Breast epithelium (tissue), 4 donors: ENCODE measurements around the gene PRKCG. TPM values are rescaled to one million over a fixed set of nuclear protein-coding genes. Genes with fewer than 3 reads are reported as not detected.
A peak's percentile ranks its signal among the peaks of the same experiment; 100 is the strongest.

Experiments used
- DNase-seq, 2 donors: peaks; one replicate each; pipeline ENCODE4 v3.0.0-alpha.2; 2019; ENCODE audit warnings: low spot score in 2 of 2
- H3K27ac ChIP-seq, 2 donors: fragments of 200-600 bp; sonication (generic) in 1 of 2; one replicate each; pipeline ENCODE4 v1.5.1; 2016 to 2019; ENCODE audit warnings: mild to moderate bottlenecking in 1 of 2
- H3K27me3 ChIP-seq, 2 donors: fragments of 200-600 bp; sonication (generic) in 1 of 2; one replicate each; pipeline versions ENCODE4 v1.5.1 to v1.6.0; 2017 to 2019; ENCODE audit warnings: control low read depth in 1 of 2, mild to moderate bottlenecking in 1 of 2
- H3K36me3 ChIP-seq: fragments of 200-600 bp; one replicate; pipeline ENCODE4 v1.5.1; 2019
- H3K4me1 ChIP-seq, 2 donors: fragments of 200-600 bp; sonication (generic); one replicate each; pipeline ENCODE4 v1.5.1; 2016 to 2019; ENCODE audit warnings: control low read depth in 1 of 2
- H3K4me3 ChIP-seq, 3 donors: fragments of 200-600 bp; sonication (generic); 1 replicate in 2 of 3; 2 replicates in 1 of 3; pipeline ENCODE4 v1.5.1; 2016 to 2019; ENCODE audit warnings: mild to moderate bottlenecking in 3 of 3, moderate library complexity in 2 of 3
- H3K9me3 ChIP-seq, 2 donors: fragments of 200-600 bp; sonication (generic) in 1 of 2; one replicate each; pipeline ENCODE4 v1.5.1; 2016 to 2019; ENCODE audit warnings: control low read depth in 1 of 2
- CTCF ChIP-seq, 3 donors: fragments of 450-650 bp; IDR thresholded peaks; one replicate each; pipeline ENCODE4 v1.5.1; 2016 to 2017; ENCODE audit warnings: antibody characterized with exemption in 3 of 3, mild to moderate bottlenecking in 3 of 3, moderate library complexity in 3 of 3
- POLR2A ChIP-seq: fragments of 450-650 bp; IDR thresholded peaks from one replicate; pipeline ENCODE4 v1.6.1; 2016; ENCODE audit warnings: antibody characterized with exemption, mild to moderate bottlenecking, moderate library complexity
- POLR2AphosphoS5 ChIP-seq, 3 donors: sonication (generic); formaldehyde crosslinking; IDR thresholded peaks; one replicate each; pipeline ENCODE4 v1.6.1; 2017; ENCODE audit warnings: antibody characterized with exemption in 3 of 3
- intact Hi-C: fragments of 100-400 bp; cut with DNase I; formaldehyde crosslinking; loops from one replicate; pipeline ENCODE4 v1.15.1; 2023; ENCODE audit warnings: low total_unique reads
- total RNA-seq, 3 donors: library from RNA; depleted of rRNA; stranded (reverse); fragments of >200 nt; gene quantifications; one replicate each; pipeline ENCODE4 v1.1.0, GENCODE V29; 2016

Gene PRKCG
- total RNA-seq, 3 donors from 2014 or later: not detected

DNA sequence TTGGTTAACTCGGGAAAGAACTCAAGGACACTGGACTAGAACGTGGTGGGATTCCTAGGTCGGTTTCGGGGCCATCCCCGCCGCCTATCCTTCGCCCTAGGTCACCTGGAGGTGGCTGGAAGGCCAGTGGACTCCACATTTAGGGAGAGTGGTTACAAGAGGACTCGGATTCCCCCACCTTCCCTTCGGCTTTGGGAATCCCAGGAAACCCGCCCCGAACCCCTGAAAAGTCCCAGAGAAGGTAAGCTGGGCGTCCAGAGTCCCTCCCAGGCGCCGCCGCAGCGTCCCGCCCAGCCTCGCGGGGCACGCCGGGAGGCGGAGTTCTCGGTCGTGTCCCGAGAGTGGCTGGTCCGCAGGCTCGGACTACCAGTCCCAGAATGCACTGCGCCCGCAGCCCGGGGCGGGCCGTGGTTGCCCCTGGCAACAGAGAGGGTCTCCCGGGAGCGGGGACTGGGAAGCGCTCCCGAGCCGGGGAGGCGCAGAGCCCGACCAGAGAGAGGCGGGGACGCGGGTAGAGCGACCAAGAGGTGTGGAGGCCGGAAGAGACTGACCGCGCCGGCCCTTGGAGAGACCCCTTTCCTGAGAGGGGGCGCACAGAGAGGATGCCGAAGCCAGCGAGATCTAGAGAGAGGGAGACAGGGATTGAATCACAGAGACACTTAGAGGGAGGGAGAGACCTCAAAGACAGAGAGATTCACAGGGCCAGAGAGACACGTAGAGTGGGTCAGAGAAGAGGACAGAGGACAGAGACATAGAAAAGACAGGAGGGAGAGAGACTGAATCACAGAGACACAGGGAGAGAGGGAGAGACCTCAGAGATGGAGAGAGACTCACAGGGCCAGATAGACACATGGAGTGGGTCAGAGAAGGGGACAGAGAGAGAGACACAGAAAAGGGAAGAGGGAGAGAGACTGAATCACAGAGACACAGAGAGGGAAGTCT, 2.6 kb upstream of the PRKCG start:
- no peaks in the 10 kb centered on the region for H3K9me3 ChIP-seq
- intact Hi-C loops: loop anchor here (5.0 to 10.0 kb wide), 3 partner anchors 235 to 595 kb away; partner anchors contain the start of genes CDC42EP5, PRPF31, TFPT and ZNF765
- TF ChIP-seq CTCF (IDR thresholded peaks at IDR 0.05) (no peak), POLR2AphosphoS5 (IDR thresholded peaks at IDR 0.05) (peak in 1 of 3 donors; percentile 7), POLR2A (no peak)
- peak overlapping the region; percentile 42 to 72 (median 54) for H3K4me3 ChIP-seq
- H3K36me3 ChIP-seq: peaks cover 1% of the 10 kb centered on the region
- H3K27ac ChIP-seq: peak overlapping the region in 1 of 2 donors; percentile 1
- H3K27me3 ChIP-seq: peaks cover 0 to 35% of the 10 kb centered on the region in 2 donors
- peak; percentile 83 to 87 for DNase-seq
- H3K4me1 ChIP-seq: peaks cover 0 to 9% of the 10 kb centered on the region in 2 donors

DNA sequence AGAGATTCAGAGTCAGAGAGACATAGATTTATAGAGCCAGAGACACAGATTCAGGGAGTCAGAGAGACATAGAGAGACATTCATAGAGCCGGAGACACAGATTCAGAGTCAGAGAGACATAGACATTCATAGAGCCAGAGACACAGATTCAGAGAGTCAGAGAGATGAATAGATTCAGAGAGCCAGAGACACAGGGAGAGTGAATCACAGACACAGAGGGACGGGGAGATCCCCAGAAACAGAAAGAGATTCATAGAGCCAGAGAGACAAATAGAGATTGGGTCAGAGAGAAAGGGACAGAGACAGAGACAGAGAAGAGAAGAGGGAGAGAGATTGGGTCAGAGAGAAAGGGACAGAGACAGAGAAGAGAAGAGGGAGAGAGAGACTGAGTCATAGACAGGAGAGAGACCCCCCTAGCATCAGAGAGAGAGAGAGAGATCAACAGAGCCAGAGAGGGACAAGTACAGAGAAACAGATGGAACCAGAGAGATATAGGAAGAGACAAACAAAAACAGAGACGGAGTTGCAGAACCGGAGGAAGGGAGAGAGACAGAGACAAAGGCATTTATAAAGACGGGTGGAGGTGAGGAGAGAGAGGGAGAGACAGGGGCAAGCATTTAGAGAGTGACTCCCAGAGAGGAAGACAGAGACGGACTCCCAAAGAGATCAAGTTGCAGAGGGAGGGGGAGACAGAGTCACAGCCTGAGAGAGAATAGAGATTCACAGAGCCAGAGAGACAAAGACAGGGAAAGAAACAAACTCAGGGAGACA, 1.1 kb upstream of the PRKCG start:
- no peaks in the 10 kb centered on the region for H3K36me3 ChIP-seq
- no peaks in the 10 kb centered on the region for H3K9me3 ChIP-seq
- peaks cover 0 to 9% of the 10 kb centered on the region in 2 donors for H3K4me1 ChIP-seq
- no peak overlapping the region for H3K27ac ChIP-seq
- intact Hi-C loops: loop anchor here (5.0 to 10.0 kb wide), 2 partner anchors 484 to 594 kb away; partner anchors contain the start of genes CDC42EP5 and ZNF765
- TF ChIP-seq CTCF (IDR thresholded peaks at IDR 0.05) (no peak), POLR2AphosphoS5 (IDR thresholded peaks at IDR 0.05) (no peak), POLR2A (no peak)
- peaks cover 0 to 42% of the 10 kb centered on the region in 2 donors for H3K27me3 ChIP-seq
- DNase-seq: no peak
- H3K4me3 ChIP-seq: no peak overlapping the region

DNA sequence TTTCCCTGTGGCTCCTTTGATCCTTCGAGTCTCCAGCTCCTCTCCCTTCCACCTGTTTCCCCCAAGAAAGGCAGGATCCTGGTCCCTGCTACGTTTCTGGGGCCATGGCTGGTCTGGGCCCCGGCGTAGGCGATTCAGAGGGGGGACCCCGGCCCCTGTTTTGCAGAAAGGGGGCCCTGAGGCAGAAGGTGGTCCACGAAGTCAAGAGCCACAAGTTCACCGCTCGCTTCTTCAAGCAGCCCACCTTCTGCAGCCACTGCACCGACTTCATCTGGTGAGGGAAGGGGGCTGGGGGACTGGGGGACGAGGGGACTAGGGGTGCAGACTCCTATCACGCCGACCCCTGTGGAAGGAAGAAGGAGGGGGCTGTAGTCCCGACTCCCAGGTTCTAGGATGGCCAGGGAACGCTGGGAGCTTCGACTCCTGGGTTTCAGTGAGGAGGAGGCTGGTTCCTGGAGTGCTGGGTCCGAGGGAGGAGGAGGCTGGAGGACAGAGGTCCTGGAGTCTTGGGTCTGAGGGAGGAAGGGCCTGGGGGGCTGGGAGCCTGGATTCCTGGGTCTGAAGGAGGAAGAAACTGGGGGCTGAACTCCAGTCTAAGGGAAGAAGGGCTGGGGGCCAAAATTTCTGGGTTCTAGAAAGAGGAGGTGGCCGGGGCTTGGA, 524 bp downstream of the PRKCG start:
- Histone ChIP-seq H3K27me3 (peaks cover 0 to 42% of the 10 kb centered on the region in 2 donors), H3K27ac (no peak overlapping the region), H3K4me3 (peak overlapping the region in 2 of 3 donors; percentile 39 to 59)

DNA sequence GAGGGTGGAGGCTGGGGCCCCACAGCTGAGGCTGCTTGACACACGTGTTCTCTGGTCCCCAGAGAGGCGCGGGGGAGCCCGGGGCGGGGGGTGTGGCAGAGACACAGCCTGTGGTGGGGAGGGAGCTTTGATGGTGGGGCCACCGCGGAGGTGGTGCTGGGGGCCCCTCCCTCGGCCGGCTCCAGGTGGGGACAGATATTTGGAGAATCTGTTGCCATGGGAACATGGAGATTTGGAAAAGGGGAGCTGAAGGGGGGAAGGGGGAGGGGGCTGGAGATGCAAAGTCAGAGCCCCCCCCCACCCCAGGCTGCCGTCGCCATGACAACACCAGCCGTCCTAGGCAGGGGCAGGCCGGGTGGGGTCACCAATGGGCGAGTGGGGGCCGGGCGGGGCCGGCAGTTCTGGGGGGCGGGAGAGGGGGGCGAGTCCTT, 1.2 kb downstream of the PRKCG start:
- intact Hi-C loops: loop anchor here (5.0 to 10.0 kb wide), 2 partner anchors 486 to 592 kb away; partner anchors contain the start of genes CDC42EP5 and ZNF765
- no peaks in the 10 kb centered on the region for H3K36me3 ChIP-seq
- no peak for DNase-seq
- H3K4me3 ChIP-seq: no peak overlapping the region
- no peaks in the 10 kb centered on the region for H3K9me3 ChIP-seq
- H3K4me1 ChIP-seq: peaks cover 0 to 9% of the 10 kb centered on the region in 2 donors
- TF ChIP-seq POLR2AphosphoS5 (IDR thresholded peaks at IDR 0.05): no peak
- no peak for TF ChIP-seq CTCF (IDR thresholded peaks at IDR 0.05)
- no peak for TF ChIP-seq POLR2A
- H3K27ac ChIP-seq: no peak overlapping the region
- peaks cover 0 to 42% of the 10 kb centered on the region in 2 donors for H3K27me3 ChIP-seq

More for the DNA sequence above, 524 bp downstream of the PRKCG start:
- no peak for TF ChIP-seq CTCF (IDR thresholded peaks at IDR 0.05)
- no peak for TF ChIP-seq POLR2AphosphoS5 (IDR thresholded peaks at IDR 0.05)
- no peak for TF ChIP-seq POLR2A
- DNase-seq: no peak
- intact Hi-C loops: loop anchor here (5.0 to 10.0 kb wide), 2 partner anchors 485 to 592 kb away; partner anchors contain the start of genes CDC42EP5 and ZNF765
- Histone ChIP-seq H3K4me1 (peaks cover 0 to 9% of the 10 kb centered on the region in 2 donors), H3K9me3 (no peaks in the 10 kb centered on the region), H3K36me3 (no peaks in the 10 kb centered on the region)
